HG02973 (cell line): Measurements from ENCODE around the gene TIE1.

Source experiments
- ATAC-seq: cut with Tn5 transposase; IDR thresholded peaks from one replicate; pipeline ENCODE4 v1.9.1; 2021; ENCODE audit warnings: moderate library complexity; ENCODE audit not compliant: unreplicated experiment

The TIE1 gene

DNA sequence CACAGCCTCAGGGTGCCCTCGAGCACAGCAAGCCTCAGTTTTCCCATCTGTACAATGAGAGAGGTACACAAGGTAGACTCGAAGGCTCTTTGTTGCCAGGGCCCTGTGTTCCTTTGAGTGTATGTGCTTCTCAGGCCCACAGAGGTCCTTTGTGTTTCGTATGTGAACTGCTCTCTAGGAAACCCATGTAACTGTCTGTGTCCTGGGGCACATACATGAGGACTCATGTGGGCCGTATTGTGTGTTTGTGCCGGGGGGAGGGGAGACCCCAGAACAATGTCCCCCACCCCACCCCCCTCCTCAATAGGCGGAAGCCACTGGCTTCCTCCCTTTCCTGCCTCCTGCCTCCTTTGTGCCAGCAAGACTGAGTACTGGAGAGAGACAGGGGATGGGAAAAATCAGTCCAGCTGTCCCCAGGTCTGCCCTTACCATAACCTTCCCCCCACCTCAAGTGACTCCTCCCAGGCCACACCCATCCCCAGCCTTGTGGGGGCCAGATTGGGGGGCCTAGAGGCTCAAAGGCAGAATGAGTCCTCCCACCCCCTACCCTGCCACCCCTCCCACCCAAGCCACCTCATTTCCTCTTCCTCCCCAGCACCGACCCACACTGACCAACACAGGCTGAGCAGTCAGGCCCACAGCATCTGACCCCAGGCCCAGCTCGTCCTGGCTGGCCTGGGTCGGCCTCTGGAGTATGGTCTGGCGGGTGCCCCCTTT lies at the start of gene TIE1:
TSS of gene TIE1 (plus strand) at position 605 of the 717 bp plus-strand sequence. CDS start at position 695, 90 bp downstream.
- ATAC-seq: no peak

DNA sequence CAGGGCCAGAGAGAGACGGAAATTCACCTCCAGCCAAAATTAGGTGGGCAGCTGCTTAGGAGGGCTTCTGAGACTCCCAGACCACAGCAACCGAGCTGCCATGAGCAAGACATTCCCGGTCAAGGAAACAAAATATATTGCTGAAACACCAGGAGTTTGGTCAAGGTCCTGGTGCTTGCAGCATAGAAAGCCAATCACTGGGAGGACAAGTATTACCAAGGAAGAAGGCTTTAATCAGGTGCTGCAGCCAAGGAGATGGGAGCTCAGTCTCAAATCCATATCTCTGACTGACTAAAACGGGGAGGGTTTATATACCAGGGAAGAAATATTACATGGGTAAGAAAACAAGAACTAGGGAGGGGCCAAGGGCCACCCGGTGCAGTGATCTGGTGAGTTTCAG lies 49.8 kb upstream of the TIE1 start:
- no peak for ATAC-seq

DNA sequence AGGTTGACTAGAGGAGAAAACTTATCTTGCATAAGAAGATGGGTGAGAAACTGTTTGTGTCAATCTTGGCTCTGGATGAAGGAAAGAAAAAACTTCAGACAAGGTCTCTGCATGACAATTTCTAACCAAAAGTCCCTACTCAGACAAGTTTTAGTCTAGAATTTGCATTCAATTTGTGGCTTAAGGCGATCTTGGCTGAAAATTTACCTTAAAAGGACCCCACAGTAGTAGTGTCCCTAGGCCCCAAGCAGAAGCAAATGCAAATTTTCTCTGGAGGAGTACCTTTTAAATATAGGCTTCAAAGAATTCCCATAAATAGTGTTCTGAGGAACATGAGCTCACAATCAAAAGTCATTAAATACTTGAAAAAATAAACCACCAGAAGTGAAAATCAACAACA lies 48.6 kb upstream of the TIE1 start:
- no peak for ATAC-seq

DNA sequence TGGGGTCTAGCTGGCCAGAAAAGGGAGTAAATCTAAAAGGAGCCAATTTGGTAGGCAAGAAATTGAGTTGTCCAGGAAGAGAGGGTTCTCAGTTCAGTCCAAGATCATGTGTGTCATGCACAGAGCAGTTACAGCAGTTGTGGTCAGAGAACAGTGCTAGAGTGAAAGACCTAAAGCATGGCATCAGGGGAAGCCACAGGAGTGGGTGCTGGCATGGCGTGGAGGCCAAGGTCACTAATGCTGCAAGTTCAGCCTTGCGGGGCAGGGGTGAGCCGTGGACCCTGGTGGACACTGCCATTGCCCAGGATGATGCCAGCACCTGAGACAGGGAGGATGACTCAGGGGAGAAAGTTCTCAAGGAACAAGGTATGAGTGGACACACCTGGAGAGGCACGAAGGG lies 47.6 kb upstream of the TIE1 start:
- ATAC-seq: no peak

DNA sequence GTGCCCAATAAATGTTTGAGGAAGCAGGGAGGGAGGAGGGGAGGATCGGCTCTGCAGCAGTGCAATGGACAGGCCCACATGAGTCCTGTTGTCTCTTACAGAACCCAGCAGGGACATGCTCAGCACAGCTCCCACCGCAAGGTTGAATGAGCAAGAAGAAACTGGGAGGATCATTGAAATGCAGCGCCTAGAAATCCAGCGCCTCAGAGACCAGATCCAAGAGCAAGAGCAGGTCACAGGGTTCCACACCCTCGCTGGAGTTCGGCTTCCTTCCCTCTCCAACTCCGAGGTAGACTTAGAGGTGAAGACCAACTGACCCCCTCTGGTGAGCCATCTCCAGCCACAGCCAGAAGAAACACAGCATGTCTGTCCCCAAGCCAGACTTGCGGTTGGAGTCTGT lies 46.9 kb upstream of the TIE1 start:
- no peak for ATAC-seq

DNA sequence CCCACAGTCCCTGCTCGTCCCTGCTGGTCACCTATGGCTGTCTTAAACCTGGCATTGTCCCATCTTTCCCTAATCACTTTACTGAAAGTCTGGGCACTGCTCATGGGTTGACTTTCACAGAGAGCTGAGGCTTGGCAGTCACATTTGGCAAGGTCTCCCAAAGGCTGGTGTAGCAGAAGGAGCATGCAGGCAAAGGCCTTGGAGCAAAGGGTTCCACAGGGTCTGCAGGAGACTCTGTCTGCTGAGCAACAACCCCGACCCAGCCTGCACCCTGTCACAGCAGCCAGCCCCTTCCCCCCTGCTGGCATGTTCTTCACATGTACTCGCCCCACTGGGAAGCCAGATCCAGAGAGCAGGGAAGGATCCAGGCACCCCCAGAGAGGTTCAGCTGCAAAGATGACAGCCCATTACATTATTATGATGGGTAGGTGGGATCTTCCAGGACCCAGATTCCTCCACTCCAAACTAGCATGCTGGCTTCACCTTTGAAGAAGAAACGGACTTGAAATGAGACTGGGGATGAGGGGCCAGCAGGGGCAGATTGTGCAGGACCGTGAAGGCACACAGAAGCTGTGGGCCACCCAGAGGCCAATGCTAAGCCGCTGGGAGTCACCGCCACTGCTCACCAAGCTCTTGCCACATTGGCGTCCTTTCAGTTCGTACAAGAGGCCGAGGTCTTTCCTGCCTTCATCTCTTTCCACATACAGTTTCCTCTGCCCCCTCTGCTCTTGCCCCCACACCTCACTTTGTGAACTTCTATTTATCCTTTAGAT lies 45.2 kb upstream of the TIE1 start:
- ATAC-seq: no peak

DNA sequence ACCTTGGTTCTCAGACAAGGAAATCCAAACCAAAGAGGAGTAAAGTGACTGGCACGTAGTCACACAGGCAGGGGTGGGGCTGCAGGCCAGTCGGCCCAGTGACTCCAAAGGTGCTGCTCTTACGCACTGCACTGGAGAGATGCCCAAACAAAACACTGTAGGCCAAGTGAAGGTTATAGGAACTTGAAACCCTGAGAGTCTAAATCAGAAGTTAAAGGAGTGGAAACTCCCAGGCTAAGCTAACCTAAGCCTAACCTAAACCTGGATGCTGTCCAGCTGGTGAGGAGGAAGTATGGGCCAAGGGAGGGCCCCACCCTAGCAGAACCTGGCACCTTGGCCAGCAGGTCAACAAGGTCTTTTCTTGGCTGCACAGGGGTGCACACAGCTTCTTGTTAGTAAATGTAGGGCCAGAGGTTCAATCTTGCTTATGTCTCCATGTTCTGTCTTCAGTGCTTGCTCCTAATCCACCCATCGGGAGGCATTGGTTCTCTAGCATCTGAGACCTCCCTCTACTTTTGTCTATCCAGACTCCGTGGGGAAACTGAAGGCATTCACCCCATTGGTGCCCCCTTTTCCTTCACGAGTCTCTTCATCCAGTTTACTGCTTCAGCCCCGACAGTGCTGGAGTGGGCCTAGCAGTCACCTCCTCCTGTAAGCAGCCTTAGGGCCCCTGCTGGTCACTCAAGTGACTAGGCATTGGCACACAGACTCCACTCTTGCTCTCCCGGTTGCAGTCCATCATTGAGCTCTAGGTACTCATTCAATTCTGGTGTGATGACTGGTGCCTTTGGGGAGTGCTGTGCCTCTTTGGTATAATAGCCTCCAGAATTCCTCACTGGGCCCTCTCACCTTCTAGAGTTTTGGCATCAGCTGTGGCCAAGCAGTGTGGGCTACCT lies 43.9 kb upstream of the TIE1 start:
- ATAC-seq: no peak

DNA sequence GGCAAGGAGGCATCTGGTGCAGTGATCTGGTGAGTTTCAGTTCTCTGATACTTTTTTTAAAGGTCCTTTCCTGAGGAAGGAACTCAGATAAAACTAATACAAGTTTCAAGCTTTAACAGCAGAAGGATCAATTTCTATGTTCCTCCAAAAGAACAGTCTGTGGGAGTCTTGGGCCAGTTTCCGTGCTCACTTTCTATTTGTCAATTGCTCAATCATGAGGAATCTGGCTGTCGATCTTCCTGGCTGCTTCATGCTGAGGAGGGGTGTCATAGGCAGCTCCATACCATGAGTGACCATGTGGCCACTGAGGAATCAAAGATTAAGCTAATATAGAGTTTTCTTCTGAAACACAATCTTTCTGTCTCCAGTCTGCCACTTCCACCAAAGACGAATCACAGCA lies 42.4 kb upstream of the TIE1 start:
- ATAC-seq: no peak

DNA sequence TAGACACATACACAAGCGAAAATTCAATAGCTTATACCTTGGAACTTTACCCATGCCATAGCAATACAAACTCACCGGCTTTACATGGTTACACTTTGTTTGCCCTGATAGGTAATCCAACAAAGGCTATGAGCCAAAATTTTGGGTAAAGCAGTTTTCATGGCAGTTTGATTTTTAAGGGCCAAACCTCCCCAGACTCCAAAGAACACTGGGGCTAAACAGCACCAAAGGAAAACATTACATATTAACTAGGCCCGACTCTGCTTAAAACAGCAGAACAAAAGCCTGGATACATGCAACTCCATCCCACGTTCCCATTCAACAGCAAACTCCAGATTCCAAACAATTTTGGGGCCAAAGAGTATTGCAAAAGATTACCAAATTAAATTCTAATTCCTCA lies 35.4 kb upstream of the TIE1 start:
- no peak for ATAC-seq

DNA sequence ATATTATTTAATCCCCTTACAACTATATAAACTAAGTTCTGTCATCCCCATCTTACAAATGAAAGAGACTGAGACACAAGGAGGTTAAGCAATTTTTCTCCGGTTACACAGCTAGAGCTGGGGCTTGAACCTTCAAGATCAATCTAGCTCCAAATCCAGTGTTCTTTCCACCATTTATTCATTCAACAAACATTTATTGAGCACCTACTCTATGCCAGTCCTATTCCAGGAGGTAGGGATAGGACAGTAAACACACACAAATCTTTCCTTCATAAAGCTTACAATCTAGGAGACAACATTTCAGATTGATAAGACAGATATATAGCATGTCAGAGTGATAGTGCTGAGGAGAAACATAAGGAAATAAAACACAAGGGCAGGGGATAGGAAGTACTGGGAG lies 33.9 kb upstream of the TIE1 start:
- no peak for ATAC-seq

DNA sequence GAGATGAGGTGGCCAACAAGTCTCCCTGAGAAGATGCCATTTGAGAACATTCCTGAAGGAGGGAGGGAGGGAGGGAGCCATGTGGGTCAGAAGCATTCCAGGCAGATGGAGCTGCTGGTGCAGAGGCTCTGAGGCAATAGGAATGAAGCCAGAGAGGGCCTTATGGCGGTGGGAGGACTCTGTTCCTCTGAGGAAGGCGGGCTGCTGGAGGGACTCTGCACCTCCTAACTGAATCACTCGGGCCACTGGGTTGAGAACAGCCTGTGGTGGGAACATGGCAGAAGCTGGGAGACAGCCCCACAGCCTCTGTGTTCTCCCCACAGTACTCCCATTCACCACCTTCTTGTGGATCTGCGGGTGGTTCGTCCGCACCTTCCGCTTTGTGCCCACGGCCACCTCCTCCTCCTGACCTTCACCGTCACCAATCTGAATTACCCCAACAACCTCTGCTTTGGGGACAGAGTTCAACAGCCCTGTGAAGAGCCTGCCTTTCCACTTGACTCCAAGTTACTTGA lies 33.4 kb upstream of the TIE1 start:
- ATAC-seq: no peak

DNA sequence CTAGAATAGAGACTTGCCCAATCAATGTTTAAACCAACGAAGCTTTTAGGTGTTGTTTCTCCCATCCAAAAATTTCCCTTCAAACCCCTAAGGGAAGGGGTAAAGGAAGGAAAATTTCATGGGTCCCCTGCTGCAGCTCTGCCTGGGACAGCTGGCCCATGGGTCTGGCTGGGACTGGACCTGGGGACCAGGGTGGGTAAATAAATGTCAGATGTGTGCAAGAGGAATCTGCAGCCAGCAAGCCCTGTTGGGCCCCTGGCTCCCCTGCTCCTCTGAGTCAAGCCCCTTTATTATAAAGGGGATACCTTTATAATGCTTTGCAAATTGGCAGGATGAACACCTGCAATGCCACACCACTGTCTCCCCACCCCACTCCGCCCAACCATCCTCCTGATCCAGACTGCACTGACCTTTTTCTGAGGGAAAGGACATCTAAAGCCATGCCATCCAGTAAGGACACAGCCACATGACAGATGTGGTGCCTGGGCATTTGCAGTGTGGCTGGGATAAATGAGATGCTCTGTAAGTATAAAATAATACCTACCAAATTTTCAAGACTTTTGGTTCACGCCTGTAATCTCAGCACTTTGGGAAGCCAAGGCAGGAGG lies 32.9 kb upstream of the TIE1 start:
- ATAC-seq: no peak

DNA sequence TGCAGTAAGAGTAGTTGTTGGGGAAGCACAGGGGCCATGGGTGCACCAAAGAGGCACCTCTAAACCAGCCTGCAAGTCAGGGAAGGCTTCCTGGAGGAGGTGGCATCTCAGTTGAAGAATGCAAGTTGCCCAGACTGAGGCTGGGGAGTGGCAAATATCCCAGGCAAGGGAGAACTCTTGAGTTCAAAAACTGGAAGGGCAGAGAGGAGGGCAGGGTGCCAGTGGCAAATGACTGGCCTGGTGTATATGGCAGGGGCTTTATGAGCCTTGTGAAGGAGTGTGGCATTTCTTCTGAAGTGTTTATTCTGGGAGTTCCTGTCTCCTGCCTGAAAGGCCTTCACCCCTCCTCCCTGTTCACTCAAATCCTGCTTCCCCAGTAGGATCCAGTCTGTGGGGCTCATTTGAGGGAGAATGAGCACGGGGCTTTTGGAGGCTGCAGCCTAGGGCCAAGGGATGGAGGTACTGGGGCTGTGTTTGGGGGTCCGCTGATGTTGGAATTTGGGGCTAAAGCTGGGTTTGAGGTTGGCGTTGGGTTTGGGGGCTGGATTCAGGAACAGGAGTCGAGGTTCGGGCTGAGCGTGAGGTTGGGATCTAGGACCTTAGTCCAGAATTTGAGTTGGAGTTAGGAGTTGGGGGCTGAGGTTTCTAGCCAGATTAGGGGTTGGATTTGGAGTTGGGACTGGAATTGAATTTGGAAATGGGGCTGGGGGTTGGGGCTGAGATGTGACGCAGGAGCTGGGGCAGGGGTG lies 31.0 kb upstream of the TIE1 start, which contains the start of gene TMEM125:
TSS of gene TMEM125 (plus strand) at position 357 of the 749 bp plus-strand sequence. CDS start 2,740 bp downstream, outside the sequence.
- no peak for ATAC-seq

DNA sequence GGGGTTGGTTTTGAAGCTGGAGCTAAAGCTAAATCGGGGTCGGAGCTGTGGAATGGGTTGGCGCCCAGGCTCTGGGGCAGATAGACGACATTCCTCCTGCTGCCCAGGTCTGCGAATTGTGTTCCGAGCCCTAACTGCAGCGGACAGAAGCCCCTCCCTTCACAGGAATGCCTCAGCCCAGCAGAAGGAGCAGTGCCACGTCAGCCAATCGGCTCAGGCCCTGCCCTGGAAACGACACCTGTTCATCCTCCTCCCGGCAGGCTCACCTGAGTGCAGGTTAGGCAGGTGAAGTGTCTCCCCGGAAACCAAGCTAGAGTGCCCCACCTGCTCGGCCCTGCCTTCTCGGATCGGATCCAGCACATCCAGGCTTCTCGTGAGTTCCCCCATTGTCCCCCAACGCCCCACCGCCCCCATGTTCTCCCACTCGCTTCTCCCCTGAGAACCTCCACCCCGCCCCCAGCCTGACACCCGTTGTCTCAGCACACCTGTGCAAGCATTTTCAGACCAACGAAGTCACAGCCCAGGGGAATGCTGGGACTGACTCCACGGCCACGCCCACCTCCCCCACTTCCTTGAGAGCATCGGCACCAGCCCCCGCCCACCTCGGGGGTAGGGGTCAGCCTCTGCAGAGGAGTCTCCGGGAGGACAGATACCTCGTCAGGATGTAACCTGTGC lies 30.2 kb upstream of the TIE1 start:
- no peak for ATAC-seq

DNA sequence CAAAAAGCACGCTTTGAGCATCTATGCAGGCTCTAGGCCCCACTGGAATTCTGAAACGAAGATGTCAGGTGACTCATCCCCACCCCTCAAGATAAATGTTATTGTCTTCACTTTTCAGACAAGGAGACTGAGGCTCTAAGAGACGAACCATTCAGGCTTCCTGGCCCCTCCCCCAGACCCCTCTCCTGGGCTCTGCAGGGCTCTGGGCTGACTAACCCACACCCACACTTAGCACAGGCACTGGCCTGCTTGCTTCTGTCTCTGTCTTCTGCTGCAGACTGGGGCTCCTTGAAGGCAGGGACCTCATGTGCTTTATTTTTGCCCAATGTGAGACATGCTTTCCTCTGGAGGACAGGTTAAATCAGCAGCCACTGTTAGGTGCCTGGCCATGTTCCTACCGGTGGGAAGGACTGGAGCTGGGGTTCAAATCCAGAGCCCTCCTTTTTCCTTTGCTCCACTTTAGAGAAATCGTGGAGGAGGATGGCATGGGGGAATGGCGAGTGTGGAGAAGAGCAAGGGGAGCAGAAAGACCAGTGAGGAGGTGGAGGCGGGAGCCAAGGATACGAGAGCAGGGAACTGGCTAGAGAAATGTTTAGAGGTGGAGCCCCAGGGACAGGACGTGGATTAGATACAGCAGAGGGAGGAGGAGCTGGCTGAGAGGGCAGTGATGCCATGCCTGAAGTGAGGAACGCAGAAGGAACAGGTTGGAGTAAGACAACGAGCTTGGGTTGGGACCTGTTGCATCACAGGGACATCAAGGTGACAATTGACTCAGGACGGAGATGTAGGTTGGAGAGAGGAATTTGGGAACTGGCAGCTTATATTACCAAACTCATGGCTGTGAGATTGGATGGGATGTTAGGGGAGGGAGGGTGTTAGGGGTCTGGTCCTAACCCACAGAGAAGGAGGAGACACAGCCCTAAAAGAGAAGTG lies 29.3 kb upstream of the TIE1 start:
- ATAC-seq: no peak

DNA sequence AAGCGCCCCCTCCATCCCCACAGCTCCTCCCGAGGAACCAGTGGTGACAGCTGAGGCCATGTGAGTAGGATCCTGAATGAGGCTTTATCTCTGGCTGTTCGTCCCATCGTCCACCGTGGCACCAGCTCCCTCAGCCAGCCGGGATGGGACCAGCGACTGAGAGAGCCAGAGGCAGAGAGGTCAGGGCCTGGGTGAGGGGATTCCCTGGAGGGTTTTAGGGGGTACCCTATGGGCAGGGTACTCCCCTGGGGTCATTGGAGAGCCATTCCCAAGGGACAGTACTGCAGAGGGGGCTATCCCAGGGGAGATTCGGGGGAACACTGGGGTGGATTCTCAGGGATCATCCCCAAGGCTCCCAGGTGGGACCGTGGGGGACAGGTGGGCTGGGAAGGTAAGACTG lies 28.6 kb upstream of the TIE1 start:
- ATAC-seq: no peak

DNA sequence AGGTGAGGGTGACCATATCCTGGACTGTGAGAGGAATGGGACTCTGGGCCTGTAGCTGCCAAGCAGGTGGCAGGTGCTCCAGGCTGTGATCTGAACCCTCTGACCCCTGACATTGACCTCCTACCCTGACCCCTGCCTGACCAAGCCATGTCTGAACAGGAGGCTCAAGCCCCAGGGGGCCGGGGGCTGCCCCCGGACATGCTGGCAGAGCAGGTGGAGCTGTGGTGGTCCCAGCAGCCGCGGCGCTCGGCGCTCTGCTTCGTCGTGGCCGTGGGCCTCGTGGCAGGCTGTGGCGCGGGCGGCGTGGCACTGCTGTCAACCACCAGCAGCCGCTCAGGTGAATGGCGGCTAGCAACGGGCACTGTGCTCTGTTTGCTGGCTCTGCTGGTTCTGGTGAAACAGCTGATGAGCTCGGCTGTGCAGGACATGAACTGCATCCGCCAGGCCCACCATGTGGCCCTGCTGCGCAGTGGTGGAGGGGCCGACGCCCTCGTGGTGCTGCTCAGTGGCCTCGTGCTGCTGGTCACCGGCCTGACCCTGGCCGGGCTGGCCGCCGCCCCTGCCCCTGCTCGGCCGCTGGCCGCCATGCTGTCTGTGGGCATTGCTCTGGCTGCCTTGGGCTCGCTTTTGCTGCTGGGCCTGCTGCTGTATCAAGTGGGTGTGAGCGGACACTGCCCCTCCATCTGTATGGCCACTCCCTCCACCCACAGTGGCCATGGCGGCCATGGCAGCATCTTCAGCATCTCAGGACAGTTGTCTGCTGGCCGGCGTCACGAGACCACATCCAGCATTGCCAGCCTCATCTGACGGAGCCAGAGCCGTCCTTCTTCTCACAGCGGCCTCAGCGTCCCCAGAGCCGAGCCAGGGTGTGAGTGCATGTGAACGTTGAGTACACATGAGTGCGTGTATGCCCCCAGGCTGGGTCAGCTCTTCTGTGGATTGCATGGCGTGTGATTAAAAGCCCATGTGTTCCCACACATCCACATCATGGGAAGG lies 27.9 kb upstream of the TIE1 start:
- ATAC-seq: no peak
